Stimulated activated CD8-positive, alpha-beta memory T cell treated with anti-CD3 and anti-CD28 coated beads, Interleukin-12 subunit alpha, Interleukin-12 subunit beta, amount 100 ng/mL, for 24 hours (primary cell): ENCODE measurements around the gene IRF2BPL.

Source experiments
- DNase-seq: peaks from one replicate; pipeline ENCODE4 v3.0.0-alpha.2; 2020; ENCODE audit errors: extremely low read depth

Gene IRF2BPL

GRCh38 chr14:77011245-77011644, 17.3 kb downstream of the IRF2BPL start:
- DNase-seq, result no peak

- DNase-seq, result no peak
Observed at GRCh38 chr14:77009014-77009413, 19.5 kb downstream of the IRF2BPL start.

- DNase-seq, result no peak
Observed at GRCh38 chr14:77008541-77008940, 20.0 kb downstream of the IRF2BPL start.

DNA sequence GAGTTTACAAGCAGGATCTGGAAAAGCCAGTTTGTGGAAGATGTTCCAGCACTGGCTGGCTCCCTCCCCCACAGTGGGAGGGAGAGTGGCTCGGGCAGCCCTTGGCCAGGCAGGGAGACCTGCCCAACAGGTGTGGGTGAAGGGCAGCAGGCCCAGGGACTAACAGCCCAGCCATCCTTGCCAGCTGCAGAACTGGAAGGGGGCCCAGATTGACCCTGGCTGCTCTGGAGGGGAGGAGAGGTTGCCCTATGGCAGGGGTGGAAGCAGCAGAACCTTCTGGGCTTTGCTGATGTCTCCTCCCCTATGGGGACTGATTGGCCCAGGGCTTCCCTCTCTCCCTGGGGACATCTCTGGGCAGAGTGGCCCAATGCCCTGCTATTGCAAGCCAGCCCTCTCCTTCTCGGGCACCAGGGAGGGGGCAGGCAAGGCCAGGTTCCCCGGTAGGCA, 20.5 kb downstream of the IRF2BPL start:
- no peak for DNase-seq

- no peak for DNase-seq
Observed at GRCh38 chr14:77007183-77007974, 21.1 kb downstream of the IRF2BPL start.

- DNase-seq, result no peak
Observed at GRCh38 chr14:77006132-77006531, 22.4 kb downstream of the IRF2BPL start.

DNA sequence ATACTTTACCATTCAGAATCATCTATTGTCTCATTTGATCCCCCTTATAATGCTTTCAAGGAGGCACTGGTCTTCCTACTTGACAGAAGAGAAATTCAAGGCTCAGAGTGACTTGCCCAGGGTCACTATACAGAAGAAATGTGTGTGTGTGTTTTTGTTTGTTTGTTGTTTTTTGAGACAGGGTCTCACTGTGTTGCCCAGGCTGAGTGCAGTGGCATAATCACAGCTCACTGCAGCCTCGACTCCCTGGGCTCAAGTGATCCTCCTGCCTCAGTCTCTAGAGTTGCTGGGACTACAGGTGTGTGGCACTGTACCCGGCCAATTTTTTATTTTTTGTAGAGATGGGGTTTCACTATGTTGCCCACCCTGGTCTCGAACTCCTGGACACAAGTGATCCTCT, 22.9 kb downstream of the IRF2BPL start:
- DNase-seq, result no peak

DNA sequence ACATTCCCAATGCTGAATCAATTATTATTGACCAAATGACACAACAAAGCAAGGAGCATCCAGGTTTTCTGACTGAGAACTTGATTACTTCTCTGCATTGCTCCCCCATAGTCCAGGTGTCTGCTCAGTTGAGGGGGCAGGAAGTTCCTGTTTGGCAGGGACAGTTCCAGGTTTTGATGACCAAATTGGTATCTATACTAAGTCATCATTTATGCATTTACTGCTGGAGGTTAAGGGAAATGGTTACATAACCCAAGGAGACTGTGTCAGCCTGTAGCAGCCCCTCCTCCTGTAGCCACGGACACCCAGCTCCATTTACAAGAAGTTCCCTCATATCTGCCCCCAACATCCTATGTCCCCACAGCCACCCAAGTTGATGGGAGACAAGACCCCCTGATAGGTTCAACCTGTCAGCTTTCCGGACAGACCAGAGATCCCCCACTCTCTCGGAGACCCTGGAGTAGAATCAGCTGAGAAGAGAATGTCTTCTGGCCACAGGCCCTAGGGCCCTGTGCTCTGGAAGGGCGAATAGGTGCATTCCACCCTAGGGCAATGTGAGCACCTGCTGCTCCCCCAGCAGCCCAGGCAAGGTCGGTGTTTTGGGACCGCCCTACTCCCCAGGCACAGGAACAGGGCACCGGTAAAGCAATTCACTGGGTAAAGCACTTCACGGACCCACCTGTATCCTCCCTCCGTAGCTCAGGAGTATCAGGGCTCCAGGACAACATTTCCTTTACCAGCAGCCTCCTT, 23.6 kb downstream of the IRF2BPL start:
- DNase-seq, result no peak

- DNase-seq, result no peak
Observed at GRCh38 chr14:77003960-77004710, 24.4 kb downstream of the IRF2BPL start.

GRCh38 chr14:77002889-77003288, 25.6 kb downstream of the IRF2BPL start:
- no peak for DNase-seq

GRCh38 chr14:77002335-77002734, 26.2 kb downstream of the IRF2BPL start:
- DNase-seq, result no peak

DNA sequence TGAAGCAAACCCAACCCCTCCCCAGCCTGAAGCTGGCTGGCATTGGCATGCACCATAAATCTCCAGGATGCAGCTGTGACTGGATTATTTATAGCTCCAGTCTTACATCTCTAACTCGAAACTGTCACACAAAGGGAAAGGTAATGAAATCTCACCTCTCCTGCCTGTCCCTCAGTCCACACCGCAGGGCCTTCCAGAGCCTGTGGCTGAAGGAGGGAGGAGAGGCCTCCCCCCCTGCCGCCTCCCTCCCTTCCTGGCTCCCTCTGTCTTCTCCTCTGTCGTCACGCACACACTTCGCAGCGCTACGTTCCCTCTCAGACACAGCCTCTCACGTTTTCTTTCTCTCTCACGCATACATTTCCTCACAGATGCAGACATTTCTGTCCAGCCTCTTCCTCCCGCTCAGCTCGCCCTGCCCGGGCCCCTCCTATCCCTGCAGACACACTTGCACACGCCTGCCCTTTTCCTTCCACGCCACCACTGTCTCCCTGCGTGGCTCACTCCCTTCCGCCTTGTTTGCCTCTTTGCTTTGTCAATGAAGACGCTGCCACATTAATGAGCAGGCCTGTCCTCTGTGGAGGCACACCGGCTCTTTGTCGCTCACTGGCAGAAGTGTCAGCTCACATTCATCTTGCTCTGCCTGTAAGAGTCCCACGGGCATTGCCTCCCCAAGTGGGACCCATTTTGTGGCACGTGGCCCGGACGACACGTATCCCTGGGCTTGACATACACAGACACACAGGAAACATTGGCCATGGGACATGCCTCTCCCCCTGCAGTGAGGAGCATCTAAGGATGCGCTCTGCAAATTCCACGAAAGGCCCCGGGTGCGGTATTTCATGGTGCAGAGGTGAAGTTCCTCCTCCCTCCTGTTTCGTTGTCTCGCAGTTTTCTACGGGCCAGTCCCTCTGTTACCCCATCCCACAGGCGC, 27.9 kb downstream of the IRF2BPL start:
- DNase-seq, result no peak

DNA sequence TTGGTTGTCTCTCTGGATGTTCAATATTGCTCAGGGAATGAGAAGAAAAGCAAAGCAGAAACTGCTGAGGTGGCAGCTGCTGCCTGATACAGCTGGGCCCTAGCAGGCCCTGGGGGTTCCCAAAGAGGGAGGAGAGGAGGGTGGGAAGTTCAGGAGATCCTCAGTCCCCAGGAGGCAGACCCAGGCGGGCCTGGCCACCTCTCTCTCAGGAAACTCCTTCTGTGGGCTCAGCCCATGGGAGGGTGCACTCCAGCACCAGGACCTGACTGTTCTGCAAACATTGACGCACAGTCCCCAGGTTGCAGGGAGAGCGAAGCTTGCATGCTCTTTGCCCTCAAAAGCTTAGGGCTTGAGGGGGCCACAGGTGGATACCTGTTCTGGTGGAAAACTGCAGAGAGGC, 29.6 kb downstream of the IRF2BPL start:
- DNase-seq, result no peak

DNA sequence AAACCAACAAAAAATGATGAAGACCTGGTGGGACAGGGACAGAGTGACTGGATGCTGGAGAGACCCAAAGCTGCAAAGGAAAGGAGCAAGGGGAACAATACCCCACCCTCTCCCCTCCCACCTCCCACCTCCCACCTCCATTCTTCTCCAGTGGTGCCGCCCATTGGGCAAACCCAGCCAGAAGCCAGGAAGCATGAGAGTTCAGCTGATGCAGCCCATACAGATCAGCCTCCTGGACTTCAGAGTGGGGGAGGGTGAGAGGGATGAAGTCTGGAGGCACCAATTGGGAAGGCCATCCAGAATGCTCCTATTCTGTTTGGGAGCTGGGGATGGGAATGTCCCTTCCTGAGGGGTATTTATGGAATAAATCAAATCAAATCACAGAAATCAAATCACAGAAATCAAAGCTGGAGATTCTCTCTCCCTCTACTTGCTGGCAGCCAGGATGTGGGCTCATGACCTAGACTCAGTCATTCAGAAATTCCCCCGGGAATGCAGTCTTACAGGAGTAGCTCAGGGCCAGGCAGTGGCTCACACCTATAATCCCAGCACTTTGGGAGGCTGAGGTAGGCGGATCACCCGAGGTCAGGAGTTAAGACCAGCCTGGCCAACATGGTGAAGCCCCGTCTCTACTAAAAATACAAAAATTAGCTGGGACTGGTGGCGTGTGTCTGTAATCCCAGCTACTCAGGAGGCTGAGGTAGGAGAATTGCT, 31.1 kb downstream of the IRF2BPL start:
- DNase-seq, result no peak

GRCh38 chr14:76996563-76997146, 31.9 kb downstream of the IRF2BPL start:
- DNase-seq, result no peak

- DNase-seq, result peak; percentile 7
Observed at GRCh38 chr14:76995279-76996035, 33.1 kb downstream of the IRF2BPL start.

DNA sequence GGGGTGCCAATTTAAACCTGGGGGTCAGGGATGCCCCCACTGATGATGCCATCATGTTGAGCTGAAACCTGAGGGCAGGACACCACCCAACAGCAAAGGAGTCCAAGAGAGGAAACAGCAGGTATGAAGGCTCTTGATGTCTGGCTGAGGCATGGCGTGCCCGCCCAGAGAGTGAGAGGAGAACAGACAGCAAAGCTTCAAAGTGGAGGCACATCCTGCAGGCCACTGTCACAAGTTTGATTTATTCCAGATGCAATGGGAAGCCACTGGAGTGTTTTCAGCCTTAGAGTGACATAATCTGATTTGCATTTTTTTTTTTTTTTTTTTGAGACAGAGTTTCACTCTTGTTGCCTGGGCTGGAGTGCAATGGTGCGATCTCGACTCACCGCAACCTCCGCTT, 34.8 kb downstream of the IRF2BPL start:
- DNase-seq, result no peak

DNA sequence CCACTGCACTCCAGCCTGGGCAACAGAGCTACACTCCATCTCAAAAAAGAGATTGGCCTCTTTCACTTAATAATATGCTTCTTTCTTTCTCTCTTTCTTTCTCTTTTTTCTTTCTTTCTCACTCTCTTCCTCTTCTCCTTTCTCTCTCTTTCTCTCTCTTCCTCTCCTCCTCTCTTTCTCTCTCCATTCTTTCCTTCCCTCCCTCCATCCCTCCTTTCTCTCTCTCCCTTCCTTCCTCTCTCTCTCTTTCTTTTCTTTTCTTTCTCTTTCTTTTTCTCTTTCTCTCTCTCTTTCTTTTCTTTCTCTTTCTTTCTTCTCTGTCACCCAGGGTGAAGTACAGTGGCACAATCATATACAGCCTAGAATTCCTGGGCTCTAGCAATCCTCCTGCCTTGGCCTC, 38.4 kb downstream of the IRF2BPL start:
- DNase-seq, result no peak

GRCh38 chr14:76987956-76988520, 40.5 kb downstream of the IRF2BPL start:
- DNase-seq, result no peak
